Measurements from ENCODE around the gene ZNF35. TPM values are rescaled to one million over a fixed set of nuclear protein-coding genes. Genes with fewer than 3 reads are reported as not detected.

The ZNF35 gene
- total RNA-seq, 2 donors from 2014 or later = 16.0 to 16.6 TPM

DNA sequence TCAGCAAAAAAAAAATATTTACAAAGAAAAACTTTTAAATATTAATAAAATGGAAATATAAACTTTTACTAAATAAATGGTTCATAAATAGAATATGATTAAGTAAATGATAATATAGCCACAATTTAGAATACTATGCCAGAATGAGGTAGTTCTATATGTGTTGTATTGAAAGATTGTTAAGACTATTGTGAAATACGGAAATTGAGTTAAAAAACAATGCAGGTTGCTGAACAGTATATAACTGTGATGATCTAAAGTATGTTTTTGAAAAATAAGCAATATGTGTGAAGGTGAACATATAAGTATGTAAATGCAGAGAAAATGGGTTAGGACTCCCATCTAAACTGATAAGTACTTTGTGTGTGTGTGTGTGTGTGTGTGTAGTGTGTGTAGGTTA, 1.2 kb downstream of the ZNF35 start:
- Histone ChIP-seq H3K36me3 (ENCODE audit: control insufficient read depth, insufficient read depth, low read length) (peaks cover 39% of the 10 kb centered on the region), H3K27ac (ENCODE audit: low read depth, low read length) (no peak overlapping the region), H3K9ac (ENCODE audit: extremely low read depth, low read length, poor library complexity, severe bottlenecking) (no peak overlapping the region), H3K27me3 (ENCODE audit: control insufficient read depth, insufficient read depth, low read length, poor library complexity, severe bottlenecking) (no peaks in the 10 kb centered on the region), H3K4me1 (ENCODE audit: control insufficient read depth, insufficient read depth, low read length) (no peaks in the 10 kb centered on the region), H3K4me3 (ENCODE audit: low read length) (peak overlapping the region; percentile 89), H3K9me3 (ENCODE audit: control insufficient read depth, low read length) (no peaks in the 10 kb centered on the region)
- Mint-ChIP-seq H3K4me3 (peak overlapping the region; percentile 85), H3K36me3 (ENCODE audit: low read depth) (peaks cover 49% of the 10 kb centered on the region), H3K27me3 (ENCODE audit: insufficient read depth) (no peaks in the 10 kb centered on the region), H3K4me1 (no peaks in the 10 kb centered on the region), H3K27ac (no peak overlapping the region), H3K9me3 (peaks cover 24% of the 10 kb centered on the region)
- no peak for DNase-seq
- 89% methylated on average over 1 of the region's 1 CpG for WGBS, 2 experiments (ENCODE audit: insufficient coverage in 1 of 2, insufficient read length in 1 of 2)
- TF ChIP-seq, protein P1, sequence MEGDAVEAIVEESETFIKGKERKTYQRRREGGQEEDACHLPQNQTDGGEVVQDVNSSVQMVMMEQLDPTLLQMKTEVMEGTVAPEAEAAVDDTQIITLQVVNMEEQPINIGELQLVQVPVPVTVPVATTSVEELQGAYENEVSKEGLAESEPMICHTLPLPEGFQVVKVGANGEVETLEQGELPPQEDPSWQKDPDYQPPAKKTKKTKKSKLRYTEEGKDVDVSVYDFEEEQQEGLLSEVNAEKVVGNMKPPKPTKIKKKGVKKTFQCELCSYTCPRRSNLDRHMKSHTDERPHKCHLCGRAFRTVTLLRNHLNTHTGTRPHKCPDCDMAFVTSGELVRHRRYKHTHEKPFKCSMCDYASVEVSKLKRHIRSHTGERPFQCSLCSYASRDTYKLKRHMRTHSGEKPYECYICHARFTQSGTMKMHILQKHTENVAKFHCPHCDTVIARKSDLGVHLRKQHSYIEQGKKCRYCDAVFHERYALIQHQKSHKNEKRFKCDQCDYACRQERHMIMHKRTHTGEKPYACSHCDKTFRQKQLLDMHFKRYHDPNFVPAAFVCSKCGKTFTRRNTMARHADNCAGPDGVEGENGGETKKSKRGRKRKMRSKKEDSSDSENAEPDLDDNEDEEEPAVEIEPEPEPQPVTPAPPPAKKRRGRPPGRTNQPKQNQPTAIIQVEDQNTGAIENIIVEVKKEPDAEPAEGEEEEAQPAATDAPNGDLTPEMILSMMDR (conservative IDR thresholded peaks at IDR 0.05) = no peak

DNA sequence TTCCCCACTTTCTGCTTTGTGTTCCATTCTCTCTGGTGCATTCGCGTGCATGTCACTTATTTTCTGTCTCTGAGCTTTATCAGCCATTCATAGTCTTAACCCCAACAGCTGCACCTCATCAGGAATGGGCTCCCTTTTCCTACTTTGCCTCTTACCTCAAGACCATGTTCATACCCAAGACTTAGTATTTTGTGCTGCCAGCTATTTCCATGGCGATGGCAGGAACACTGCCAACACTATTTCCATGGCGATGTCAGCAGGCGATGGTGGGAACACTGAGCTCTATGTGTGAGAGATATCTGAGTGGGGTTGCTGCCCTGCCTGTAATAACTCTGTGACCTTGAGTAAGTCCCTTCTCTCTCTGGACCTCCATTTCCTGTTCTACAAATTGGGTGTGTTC, 5.5 kb downstream of the ZNF35 start:
- Histone ChIP-seq H3K9ac (ENCODE audit: extremely low read depth, low read length, poor library complexity, severe bottlenecking) (no peak overlapping the region), H3K36me3 (ENCODE audit: control insufficient read depth, insufficient read depth, low read length) (peaks cover 76% of the 10 kb centered on the region), H3K4me1 (ENCODE audit: control insufficient read depth, insufficient read depth, low read length) (no peaks in the 10 kb centered on the region), H3K9me3 (ENCODE audit: control insufficient read depth, low read length) (peaks cover 12% of the 10 kb centered on the region), H3K4me3 (ENCODE audit: low read length) (no peak overlapping the region), H3K27me3 (ENCODE audit: control insufficient read depth, insufficient read depth, low read length, poor library complexity, severe bottlenecking) (no peaks in the 10 kb centered on the region), H3K27ac (ENCODE audit: low read depth, low read length) (no peak overlapping the region)
- 94 to 96% methylated on average over 5 of the region's 5 CpGs for WGBS, 2 experiments (ENCODE audit: insufficient coverage in 1 of 2, insufficient read length in 1 of 2)
- TF ChIP-seq, protein P1 (conservative IDR thresholded peaks at IDR 0.05) = no peak
- Mint-ChIP-seq H3K4me1 (no peaks in the 10 kb centered on the region), H3K27ac (no peak overlapping the region), H3K4me3 (no peak overlapping the region), H3K9me3 (peaks cover 30% of the 10 kb centered on the region), H3K36me3 (ENCODE audit: low read depth) (peaks cover 78% of the 10 kb centered on the region), H3K27me3 (ENCODE audit: insufficient read depth) (no peaks in the 10 kb centered on the region)
- no peak for DNase-seq

DNA sequence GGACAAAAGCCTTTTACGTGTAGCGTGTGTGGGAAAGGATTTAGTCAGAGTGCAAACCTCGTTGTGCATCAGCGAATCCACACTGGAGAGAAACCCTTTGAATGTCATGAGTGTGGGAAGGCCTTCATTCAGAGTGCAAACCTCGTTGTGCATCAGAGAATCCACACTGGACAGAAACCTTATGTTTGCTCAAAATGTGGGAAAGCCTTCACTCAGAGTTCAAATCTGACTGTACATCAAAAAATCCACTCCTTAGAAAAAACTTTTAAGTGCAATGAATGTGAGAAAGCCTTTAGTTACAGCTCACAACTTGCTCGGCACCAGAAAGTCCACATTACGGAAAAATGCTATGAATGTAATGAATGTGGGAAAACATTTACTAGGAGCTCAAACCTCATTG, 10.5 kb downstream of the ZNF35 start:
- 95 to 96% methylated on average over 7 of the region's 7 CpGs for WGBS, 2 experiments (ENCODE audit: insufficient coverage in 1 of 2, insufficient read length in 1 of 2)
- Mint-ChIP-seq H3K4me1 (no peaks in the 10 kb centered on the region), H3K9me3 (peaks cover 56% of the 10 kb centered on the region), H3K36me3 (ENCODE audit: low read depth) (peaks cover 85% of the 10 kb centered on the region), H3K4me3 (no peak overlapping the region), H3K27ac (no peak overlapping the region), H3K27me3 (ENCODE audit: insufficient read depth) (no peaks in the 10 kb centered on the region)
- H3K27ac ChIP-seq (ENCODE audit: low read depth, low read length) = no peak overlapping the region
- H3K4me3 ChIP-seq (ENCODE audit: low read length) = no peak overlapping the region
- DNase-seq = no peak
- H3K36me3 ChIP-seq (ENCODE audit: control insufficient read depth, insufficient read depth, low read length) = peaks cover 77% of the 10 kb centered on the region
- H3K9me3 ChIP-seq (ENCODE audit: control insufficient read depth, low read length) = peaks cover 32% of the 10 kb centered on the region
- no peaks in the 10 kb centered on the region for H3K4me1 ChIP-seq (ENCODE audit: control insufficient read depth, insufficient read depth, low read length)
- H3K27me3 ChIP-seq (ENCODE audit: control insufficient read depth, insufficient read depth, low read length, poor library complexity, severe bottlenecking) = no peaks in the 10 kb centered on the region
- no peak overlapping the region for H3K9ac ChIP-seq (ENCODE audit: extremely low read depth, low read length, poor library complexity, severe bottlenecking)
- TF ChIP-seq, protein P1 (conservative IDR thresholded peaks at IDR 0.05) = no peak
